KMS-11 (cell line): ENCODE results near the gene RESF1.

Experiments used
- H2AFZ ChIP-seq: fragments of 200-600 bp; sonication (generic); 2 replicates; pipeline ENCODE4 v1.6.1; 2016; ENCODE audit warnings: antibody characterized with exemption, mixed run types, low read depth
- H3K27ac ChIP-seq: fragments of 200-600 bp; sonication (generic); 2 replicates; pipeline ENCODE4 v1.6.1; 2016; ENCODE audit warnings: mild to moderate bottlenecking, mixed run types
- H3K27me3 ChIP-seq: fragments of 200-600 bp; sonication (generic); 2 replicates; pipeline ENCODE4 v1.6.1; 2017; ENCODE audit warnings: mild to moderate bottlenecking, low read depth, mixed run types, moderate library complexity; ENCODE audit not compliant: insufficient read depth
- H3K36me3 ChIP-seq: fragments of 200-600 bp; sonication (generic); 2 replicates; pipeline ENCODE4 v1.6.1; 2017; ENCODE audit warnings: mild to moderate bottlenecking, mixed run types; ENCODE audit not compliant: insufficient read depth
- H3K4me1 ChIP-seq: fragments of 200-600 bp; sonication (generic); 2 replicates; pipeline ENCODE4 v1.6.1; 2016; ENCODE audit warnings: mild to moderate bottlenecking, low read depth, mixed run types; ENCODE audit not compliant: poor library complexity, severe bottlenecking
- H3K4me2 ChIP-seq: fragments of 200-600 bp; sonication (generic); 2 replicates; pipeline ENCODE4 v1.7.0; 2016; ENCODE audit warnings: mild to moderate bottlenecking, mixed run types
- H3K4me3 ChIP-seq: fragments of 200-600 bp; sonication (generic); IDR thresholded peaks from 2 replicates; pipeline ENCODE4 v1.6.1; 2017; ENCODE audit warnings: low read depth, low read length, mixed read lengths; ENCODE audit not compliant: insufficient read depth
- H3K79me2 ChIP-seq: fragments of 200-600 bp; sonication (generic); 2 replicates; pipeline ENCODE4 v1.6.1; 2016; ENCODE audit warnings: low read depth, mixed run types; ENCODE audit not compliant: insufficient read depth
- H3K9ac ChIP-seq: fragments of 200-600 bp; sonication (generic); 2 replicates; pipeline ENCODE4 v1.6.1; 2016; ENCODE audit warnings: mild to moderate bottlenecking, mixed run types
- H4K20me1 ChIP-seq: fragments of 200-600 bp; sonication (generic); 2 replicates; pipeline ENCODE4 v1.6.1; 2016; ENCODE audit warnings: mild to moderate bottlenecking, mixed run types; ENCODE audit not compliant: insufficient read depth
- TF ChIP-seq, protein P1 (sequence below): fragments of 200-600 bp; sonication (generic); conservative IDR thresholded peaks from 2 replicates; pipeline ENCODE4 v1.6.1; 2017; ENCODE audit warnings: low read depth, mild to moderate bottlenecking, antibody characterized with exemption, low read length, moderate library complexity, mixed read lengths

Gene RESF1

DNA sequence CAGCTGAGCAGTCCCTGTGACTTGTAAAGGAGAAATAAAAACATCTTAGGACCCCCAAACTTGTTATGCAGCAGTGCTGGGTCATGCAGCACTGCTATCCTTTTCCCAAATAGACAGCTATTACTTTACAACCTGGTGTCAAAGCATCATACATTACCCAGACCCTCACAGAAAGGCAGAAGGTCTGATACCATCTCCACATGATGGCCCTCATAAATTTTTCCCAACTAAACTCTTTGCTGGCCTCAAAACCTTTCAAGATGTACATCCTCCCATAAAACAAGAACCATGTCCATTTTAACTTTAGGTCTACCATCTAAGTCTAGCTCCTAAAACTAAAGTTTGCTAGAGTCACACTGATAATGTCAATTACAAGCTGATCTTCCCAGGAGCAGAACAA lies 8.7 kb upstream of the RESF1 start:
- Histone ChIP-seq H4K20me1 (no peaks in the 10 kb centered on the region), H3K4me2 (no peak overlapping the region), H3K27me3 (no peaks in the 10 kb centered on the region), H3K9ac (no peak overlapping the region), H3K27ac (no peak overlapping the region), H3K79me2 (no peaks in the 10 kb centered on the region), H3K4me3 (no peak overlapping the region), H3K36me3 (no peaks in the 10 kb centered on the region), H3K4me1 (no peaks in the 10 kb centered on the region), H2AFZ (no peak overlapping the region)
- TF ChIP-seq, protein P1, sequence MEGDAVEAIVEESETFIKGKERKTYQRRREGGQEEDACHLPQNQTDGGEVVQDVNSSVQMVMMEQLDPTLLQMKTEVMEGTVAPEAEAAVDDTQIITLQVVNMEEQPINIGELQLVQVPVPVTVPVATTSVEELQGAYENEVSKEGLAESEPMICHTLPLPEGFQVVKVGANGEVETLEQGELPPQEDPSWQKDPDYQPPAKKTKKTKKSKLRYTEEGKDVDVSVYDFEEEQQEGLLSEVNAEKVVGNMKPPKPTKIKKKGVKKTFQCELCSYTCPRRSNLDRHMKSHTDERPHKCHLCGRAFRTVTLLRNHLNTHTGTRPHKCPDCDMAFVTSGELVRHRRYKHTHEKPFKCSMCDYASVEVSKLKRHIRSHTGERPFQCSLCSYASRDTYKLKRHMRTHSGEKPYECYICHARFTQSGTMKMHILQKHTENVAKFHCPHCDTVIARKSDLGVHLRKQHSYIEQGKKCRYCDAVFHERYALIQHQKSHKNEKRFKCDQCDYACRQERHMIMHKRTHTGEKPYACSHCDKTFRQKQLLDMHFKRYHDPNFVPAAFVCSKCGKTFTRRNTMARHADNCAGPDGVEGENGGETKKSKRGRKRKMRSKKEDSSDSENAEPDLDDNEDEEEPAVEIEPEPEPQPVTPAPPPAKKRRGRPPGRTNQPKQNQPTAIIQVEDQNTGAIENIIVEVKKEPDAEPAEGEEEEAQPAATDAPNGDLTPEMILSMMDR: no peak

DNA sequence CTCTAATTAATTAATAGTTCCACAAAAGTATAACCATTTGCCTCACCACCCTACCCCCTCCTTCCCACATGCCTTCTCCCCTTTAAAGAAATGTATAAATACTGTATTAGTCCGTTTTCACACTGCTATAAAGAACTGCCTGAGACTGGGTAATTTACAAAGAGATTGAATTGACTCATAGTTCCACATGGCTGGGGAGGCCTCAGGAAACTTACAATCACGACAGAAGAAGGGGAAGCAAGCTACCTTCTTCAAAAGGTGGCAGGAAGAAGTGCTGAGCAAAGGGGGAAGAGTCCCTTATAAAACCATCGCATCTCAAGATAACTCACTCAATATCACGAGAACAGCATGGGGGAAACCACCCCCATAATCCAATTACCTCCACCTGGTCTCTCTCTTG lies 8.2 kb upstream of the RESF1 start:
- Histone ChIP-seq H3K27me3 (no peaks in the 10 kb centered on the region), H3K4me2 (no peak overlapping the region)
- TF ChIP-seq, protein P1: no peak

DNA sequence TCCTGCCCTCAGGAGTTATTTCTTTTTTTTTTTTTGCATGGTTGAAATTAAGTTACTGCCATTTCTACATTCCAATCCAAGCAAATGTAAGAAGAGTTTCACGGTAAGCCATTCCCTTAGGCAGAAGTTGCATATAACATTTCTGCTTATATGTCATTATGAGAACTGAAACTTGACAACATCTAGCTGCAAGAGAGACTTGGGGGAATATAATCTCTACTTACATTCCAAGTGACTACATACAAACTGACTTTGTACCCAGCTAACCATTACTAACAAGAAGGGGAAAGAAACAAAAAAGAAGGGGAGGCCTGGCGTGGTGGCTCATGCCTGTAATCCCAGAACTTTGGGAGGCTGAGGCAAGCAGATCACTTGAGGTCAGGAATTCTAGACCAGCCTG lies 7.3 kb upstream of the RESF1 start:
- no peaks in the 10 kb centered on the region for H3K27me3 ChIP-seq
- H2AFZ ChIP-seq: no peak overlapping the region
- H3K36me3 ChIP-seq: no peaks in the 10 kb centered on the region
- no peak overlapping the region for H3K9ac ChIP-seq
- H4K20me1 ChIP-seq: no peaks in the 10 kb centered on the region
- H3K4me1 ChIP-seq: no peaks in the 10 kb centered on the region
- TF ChIP-seq, protein P1: no peak
- no peak overlapping the region for H3K27ac ChIP-seq
- no peak overlapping the region for H3K4me2 ChIP-seq
- H3K4me3 ChIP-seq: no peak overlapping the region
- H3K79me2 ChIP-seq: no peaks in the 10 kb centered on the region

More for the DNA sequence above, 8.2 kb upstream of the RESF1 start:
- no peak overlapping the region for H3K4me3 ChIP-seq
- H3K9ac ChIP-seq: no peak overlapping the region
- H4K20me1 ChIP-seq: no peaks in the 10 kb centered on the region
- H3K36me3 ChIP-seq: no peaks in the 10 kb centered on the region
- no peak overlapping the region for H3K27ac ChIP-seq
- H3K4me1 ChIP-seq: no peaks in the 10 kb centered on the region
- no peak overlapping the region for H2AFZ ChIP-seq
- no peaks in the 10 kb centered on the region for H3K79me2 ChIP-seq

DNA sequence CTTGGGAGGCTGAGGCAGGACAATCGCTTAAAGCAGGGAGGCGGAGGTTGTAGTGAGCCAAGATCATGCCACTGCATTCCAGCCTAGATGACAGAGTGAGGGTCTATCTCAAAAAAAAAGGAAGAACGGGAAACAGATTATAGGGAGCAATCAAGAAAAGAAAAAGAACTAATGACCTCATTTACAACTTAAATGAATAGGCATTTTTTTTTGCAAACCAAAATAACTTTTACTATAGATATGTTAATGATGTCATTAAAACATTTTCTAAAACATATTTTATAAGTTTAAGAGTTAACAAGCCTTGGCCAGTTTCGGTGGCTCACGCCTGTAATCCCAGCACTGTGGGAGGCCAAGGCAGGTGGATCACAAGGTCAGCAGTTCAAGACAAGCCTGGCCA lies 6.8 kb upstream of the RESF1 start:
- Histone ChIP-seq H3K4me3 (no peak overlapping the region), H3K79me2 (no peaks in the 10 kb centered on the region), H3K27ac (no peak overlapping the region), H3K4me2 (no peak overlapping the region), H3K9ac (no peak overlapping the region), H3K27me3 (no peaks in the 10 kb centered on the region), H3K4me1 (no peaks in the 10 kb centered on the region), H3K36me3 (no peaks in the 10 kb centered on the region), H2AFZ (no peak overlapping the region), H4K20me1 (no peaks in the 10 kb centered on the region)
- TF ChIP-seq, protein P1: no peak
